ENCODE results near the gene CDR2. TPM values are rescaled to one million over a fixed set of nuclear protein-coding genes. Genes with fewer than 3 reads are reported as not detected.
A peak's percentile ranks its signal among the peaks of the same experiment; 100 is the strongest.

CDR2 gene
- total and polyA plus RNA-seq, 9 of the 15 experiments (the other 6 are each of a cell fraction or from before 2014, with no cell fraction given) = 4.6 to 30.3 (median 19.9) TPM

DNA sequence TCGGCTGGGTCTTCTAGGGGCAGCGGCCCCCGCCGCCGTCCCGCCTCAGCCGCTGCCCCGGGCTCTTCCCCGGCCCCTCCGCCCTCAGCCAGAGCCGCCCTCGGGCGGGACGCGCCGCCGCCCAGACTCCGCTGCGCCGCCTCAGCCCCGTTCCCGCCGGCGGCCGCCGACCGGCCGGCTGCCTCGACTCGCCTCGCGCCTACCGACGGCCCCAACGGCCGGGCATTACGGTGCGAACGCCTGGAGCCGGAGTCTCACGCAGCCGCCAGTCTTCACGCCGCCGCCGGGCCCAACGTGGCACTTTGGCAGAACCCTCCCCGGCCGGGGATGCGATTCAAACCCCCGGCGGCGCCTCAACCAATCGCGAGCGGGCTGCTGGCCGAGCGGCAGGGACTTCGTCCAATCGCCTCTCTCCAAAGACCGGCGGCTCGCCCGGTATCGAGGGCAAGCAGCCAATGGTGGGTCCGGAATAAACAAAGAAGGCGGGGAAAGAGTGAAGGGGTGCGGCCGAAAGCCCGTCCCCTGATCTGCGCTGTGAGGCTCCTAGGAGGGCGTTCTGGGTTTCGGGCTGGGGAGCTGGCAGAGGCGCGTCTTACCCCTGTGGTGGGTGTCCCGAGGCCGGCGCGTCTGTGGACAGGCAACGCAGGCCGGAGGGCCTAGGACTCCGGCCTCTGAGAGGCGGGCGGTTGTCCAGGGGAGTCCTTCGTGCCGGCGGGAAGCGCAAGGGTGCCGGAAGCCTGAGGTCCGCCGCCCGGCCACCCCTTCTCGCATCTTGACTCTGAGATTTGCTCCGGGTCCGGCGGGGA is at the start of gene CDR2 (continued):
- TF ChIP-seq ZFX (CRISPR knock-in tag; IDR thresholded peaks at IDR 0.05) (no peak), MTA2 (IDR thresholded peaks at IDR 0.05; ENCODE audit: low read depth) (no peak), MYNN (IDR thresholded peaks at IDR 0.05) (0 out of 2 replicates have a peak, but pooled peaks have one; percentile 14), MYNN (CRISPR knock-in tag; IDR thresholded peaks at IDR 0.05) (no peak), ZKSCAN1 (IDR thresholded peaks at IDR 0.05; ENCODE audit: low read depth, low read length) (no peak), ZKSCAN8 (CRISPR knock-in tag; IDR thresholded peaks at IDR 0.05) (no peak), MECOM (CRISPR knock-in tag; IDR thresholded peaks at IDR 0.05) (no peak), JUNB (CRISPR knock-in tag; conservative IDR thresholded peaks at IDR 0.05) (no peak), L3MBTL2 (IDR thresholded peaks at IDR 0.05) (peak; percentile 74), HNRNPLL (IDR thresholded peaks at IDR 0.05; ENCODE audit: low read depth, low read length, poor library complexity, severe bottlenecking) (peak; percentile 14), CBX8 (IDR thresholded peaks at IDR 0.05; ENCODE audit: borderline replicate concordance, extremely low read depth, low read depth, low read length, poor library complexity, severe bottlenecking) (no peak), MTF1 (CRISPR knock-in tag; IDR thresholded peaks at IDR 0.05; ENCODE audit: borderline replicate concordance) (no peak; the same call in 1 of the 2 replicates), ZNF23 (CRISPR knock-in tag; IDR thresholded peaks at IDR 0.05) (no peak), HNRNPUL1 (IDR thresholded peaks at IDR 0.05; ENCODE audit: low read length) (no peak), ZNF354B (CRISPR knock-in tag; IDR thresholded peaks at IDR 0.05) (no peak), MIER1 (IDR thresholded peaks at IDR 0.05; ENCODE audit: low read depth) (no peak), KDM1A (IDR thresholded peaks at IDR 0.05) (no peak), PTBP1 (IDR thresholded peaks at IDR 0.05; ENCODE audit: low read depth, low read length) (no peak)
- TF ChIP-seq, protein P1, sequence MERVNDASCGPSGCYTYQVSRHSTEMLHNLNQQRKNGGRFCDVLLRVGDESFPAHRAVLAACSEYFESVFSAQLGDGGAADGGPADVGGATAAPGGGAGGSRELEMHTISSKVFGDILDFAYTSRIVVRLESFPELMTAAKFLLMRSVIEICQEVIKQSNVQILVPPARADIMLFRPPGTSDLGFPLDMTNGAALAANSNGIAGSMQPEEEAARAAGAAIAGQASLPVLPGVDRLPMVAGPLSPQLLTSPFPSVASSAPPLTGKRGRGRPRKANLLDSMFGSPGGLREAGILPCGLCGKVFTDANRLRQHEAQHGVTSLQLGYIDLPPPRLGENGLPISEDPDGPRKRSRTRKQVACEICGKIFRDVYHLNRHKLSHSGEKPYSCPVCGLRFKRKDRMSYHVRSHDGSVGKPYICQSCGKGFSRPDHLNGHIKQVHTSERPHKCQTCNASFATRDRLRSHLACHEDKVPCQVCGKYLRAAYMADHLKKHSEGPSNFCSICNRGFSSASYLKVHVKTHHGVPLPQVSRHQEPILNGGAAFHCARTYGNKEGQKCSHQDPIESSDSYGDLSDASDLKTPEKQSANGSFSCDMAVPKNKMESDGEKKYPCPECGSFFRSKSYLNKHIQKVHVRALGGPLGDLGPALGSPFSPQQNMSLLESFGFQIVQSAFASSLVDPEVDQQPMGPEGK (CRISPR knock-in tag; IDR thresholded peaks at IDR 0.05; ENCODE audit: borderline replicate concordance) = no peak
- TF ChIP-seq, protein P2, sequence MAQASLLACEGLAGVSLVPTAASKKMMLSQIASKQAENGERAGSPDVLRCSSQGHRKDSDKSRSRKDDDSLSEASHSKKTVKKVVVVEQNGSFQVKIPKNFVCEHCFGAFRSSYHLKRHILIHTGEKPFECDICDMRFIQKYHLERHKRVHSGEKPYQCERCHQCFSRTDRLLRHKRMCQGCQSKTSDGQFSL (CRISPR knock-in tag; IDR thresholded peaks at IDR 0.05) = no peak
- TF ChIP-seq, protein P2 (tag; IDR thresholded peaks at IDR 0.05) = no peak
- TF ChIP-seq, protein P3, sequence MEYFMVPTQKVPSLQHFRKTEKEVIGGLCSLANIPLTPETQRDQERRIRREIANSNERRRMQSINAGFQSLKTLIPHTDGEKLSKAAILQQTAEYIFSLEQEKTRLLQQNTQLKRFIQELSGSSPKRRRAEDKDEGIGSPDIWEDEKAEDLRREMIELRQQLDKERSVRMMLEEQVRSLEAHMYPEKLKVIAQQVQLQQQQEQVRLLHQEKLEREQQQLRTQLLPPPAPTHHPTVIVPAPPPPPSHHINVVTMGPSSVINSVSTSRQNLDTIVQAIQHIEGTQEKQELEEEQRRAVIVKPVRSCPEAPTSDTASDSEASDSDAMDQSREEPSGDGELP (CRISPR knock-in tag; IDR thresholded peaks at IDR 0.05; ENCODE audit: borderline replicate concordance) = peak; percentile 24; the same call in 1 of the 2 replicates
- TF ChIP-seq, protein P4, sequence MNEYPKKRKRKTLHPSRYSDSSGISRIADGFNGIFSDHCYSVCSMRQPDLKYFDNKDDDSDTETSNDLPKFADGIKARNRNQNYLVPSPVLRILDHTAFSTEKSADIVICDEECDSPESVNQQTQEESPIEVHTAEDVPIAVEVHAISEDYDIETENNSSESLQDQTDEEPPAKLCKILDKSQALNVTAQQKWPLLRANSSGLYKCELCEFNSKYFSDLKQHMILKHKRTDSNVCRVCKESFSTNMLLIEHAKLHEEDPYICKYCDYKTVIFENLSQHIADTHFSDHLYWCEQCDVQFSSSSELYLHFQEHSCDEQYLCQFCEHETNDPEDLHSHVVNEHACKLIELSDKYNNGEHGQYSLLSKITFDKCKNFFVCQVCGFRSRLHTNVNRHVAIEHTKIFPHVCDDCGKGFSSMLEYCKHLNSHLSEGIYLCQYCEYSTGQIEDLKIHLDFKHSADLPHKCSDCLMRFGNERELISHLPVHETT (CRISPR knock-in tag; conservative IDR thresholded peaks at IDR 0.05 in 1 of 2, IDR thresholded peaks at IDR 0.05 in 1 of 2) = no peak
